ENCODE results near the gene ZNF708.

DNA sequence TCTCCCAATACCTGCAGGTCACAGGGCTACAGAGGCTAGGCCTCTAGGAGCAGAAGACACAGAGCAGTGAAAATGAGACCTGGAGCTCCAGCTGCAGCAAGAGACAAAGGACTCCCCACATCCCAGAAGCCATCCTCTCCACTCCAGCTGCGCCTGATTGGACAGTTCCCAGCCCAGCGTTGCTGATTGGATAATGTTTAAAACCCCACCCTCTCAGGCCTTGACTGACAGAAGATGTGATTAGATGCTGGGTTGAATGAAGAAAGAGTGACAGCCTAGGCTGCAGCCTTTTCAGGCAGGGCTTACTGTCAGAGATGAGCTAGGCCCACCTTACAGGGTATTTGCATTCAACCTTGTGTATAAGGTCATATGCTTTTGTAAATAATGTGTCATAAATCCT is 59.4 kb downstream of the ZNF708 start:
- no peak for TF ChIP-seq POLR2A (IDR thresholded peaks at IDR 0.05; ENCODE audit: low read depth, low read length)
- TF ChIP-seq POLR2AphosphoS5 (IDR thresholded peaks at IDR 0.05; ENCODE audit: low read depth, low read length), result no peak
- TF ChIP-seq TAF1 (IDR thresholded peaks at IDR 0.05; ENCODE audit: borderline replicate concordance, low read depth, low read length), result no peak
